ENCODE results near the gene ZNF345.

Gene ZNF345

DNA sequence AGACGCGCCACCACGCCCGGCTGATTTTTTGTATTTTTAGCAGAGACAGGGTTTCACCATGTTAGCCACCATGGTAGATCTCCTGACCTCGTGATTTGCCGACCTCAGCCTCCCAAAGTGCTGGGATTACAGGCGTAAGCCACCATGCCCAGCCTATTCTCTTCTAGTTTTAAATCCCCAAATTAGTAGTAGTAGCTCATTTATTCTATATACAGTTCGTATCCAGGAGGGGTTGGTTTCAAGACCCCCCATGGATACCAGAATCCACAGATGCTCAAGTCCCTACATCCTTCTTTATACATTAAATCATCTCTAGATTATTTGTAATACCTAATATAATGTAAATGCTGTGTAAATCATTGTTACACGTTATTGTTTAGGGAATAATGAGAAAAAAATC lies 67.4 kb downstream of the ZNF345 start:
- no peak for DNase-seq
